Cardiac muscle cell (in vitro differentiated cells and primary cell): ENCODE data around the gene TOMM34. TPM values are rescaled to one million over a fixed set of nuclear protein-coding genes. Genes with fewer than 3 reads are reported as not detected.
A peak's percentile ranks its signal among the peaks of the same experiment; 100 is the strongest.

ENCODE experiments used
- DNase-seq, 2 donors: peaks; one replicate each; pipeline versions ENCODE4 v3.0.0 to v3.0.0-alpha.2; 2010 to 2017; ENCODE audit warnings: low read depth in 1 of 2, low spot score in 1 of 2
- H3K27ac ChIP-seq: fragments of 200-600 bp; sonication (generic); 2 replicates; pipeline ENCODE4 v1.5.1; 2016
- H3K27me3 ChIP-seq: fragments of 200-600 bp; sonication (generic); 2 replicates; pipeline ENCODE4 v1.6.0; 2016; ENCODE audit warnings: control low read depth
- H3K36me3 ChIP-seq: fragments of 200-600 bp; sonication (generic); 2 replicates; pipeline ENCODE4 v1.5.1; 2016; ENCODE audit warnings: control low read depth
- H3K4me1 ChIP-seq: fragments of 200-600 bp; sonication (generic); 2 replicates; pipeline ENCODE4 v1.8.1; 2017; ENCODE audit warnings: low read depth, mild to moderate bottlenecking, mixed run types
- H3K4me3 ChIP-seq: fragments of 200-600 bp; sonication (generic); 2 replicates; pipeline ENCODE4 v1.5.1; 2016; ENCODE audit warnings: mild to moderate bottlenecking
- H3K9me3 ChIP-seq: fragments of 200-600 bp; sonication (generic); 2 replicates; pipeline ENCODE4 v1.5.1; 2017; ENCODE audit warnings: low read depth, mild to moderate bottlenecking, control low read depth
- polyA plus RNA-seq: library from polyadenylated mRNA; unstranded; fragments of >200 nt; fragmentation: Nextera tagmentation; extraction: Ambion mirVana; gene quantifications from 2 replicates; pipeline ENCODE4 v1.2.1, GENCODE V29; 2016
- total RNA-seq: library from RNA; depleted of rRNA; stranded (reverse); fragments of >200 nt; gene quantifications from 2 replicates; pipeline ENCODE4 v1.2.3, GENCODE V29; 2016
- TF ChIP-seq, protein P1 (sequence below): IDR thresholded peaks from 2 replicates; pipeline ENCODE4 v1.5.1; 2012; ENCODE audit warnings: low read depth, mild to moderate bottlenecking, low read length

Gene TOMM34
- total and polyA plus RNA-seq, 2 experiments from 2014 or later, result 79.2 to 107 TPM

DNA sequence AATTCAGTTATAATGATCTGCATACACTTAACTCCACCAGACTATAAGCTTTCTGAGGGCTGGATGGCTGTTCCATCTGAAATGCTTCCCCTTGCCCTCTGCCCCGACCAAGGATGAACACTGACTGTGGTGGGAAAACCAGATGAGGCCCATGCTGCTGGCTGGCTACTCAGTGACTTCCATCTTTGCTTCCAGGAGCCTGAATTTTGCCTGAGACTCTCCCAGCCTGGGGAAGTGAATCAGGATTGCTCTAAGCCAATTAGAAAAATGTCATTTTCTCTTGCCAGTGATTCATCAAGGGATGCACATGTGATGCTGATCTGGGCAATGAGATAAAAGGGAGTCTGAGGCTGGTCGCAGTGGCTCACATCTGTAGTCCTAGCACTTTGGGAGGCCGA, 1.7 kb upstream of the TOMM34 start:
- H3K4me3 ChIP-seq, result no peak overlapping the region
- no peaks in the 10 kb centered on the region for H3K36me3 ChIP-seq
- peak in 1 of 2 donors; percentile 21 for DNase-seq
- no peaks in the 10 kb centered on the region for H3K9me3 ChIP-seq
- no peak overlapping the region for H3K27ac ChIP-seq
- TF ChIP-seq, protein P1, sequence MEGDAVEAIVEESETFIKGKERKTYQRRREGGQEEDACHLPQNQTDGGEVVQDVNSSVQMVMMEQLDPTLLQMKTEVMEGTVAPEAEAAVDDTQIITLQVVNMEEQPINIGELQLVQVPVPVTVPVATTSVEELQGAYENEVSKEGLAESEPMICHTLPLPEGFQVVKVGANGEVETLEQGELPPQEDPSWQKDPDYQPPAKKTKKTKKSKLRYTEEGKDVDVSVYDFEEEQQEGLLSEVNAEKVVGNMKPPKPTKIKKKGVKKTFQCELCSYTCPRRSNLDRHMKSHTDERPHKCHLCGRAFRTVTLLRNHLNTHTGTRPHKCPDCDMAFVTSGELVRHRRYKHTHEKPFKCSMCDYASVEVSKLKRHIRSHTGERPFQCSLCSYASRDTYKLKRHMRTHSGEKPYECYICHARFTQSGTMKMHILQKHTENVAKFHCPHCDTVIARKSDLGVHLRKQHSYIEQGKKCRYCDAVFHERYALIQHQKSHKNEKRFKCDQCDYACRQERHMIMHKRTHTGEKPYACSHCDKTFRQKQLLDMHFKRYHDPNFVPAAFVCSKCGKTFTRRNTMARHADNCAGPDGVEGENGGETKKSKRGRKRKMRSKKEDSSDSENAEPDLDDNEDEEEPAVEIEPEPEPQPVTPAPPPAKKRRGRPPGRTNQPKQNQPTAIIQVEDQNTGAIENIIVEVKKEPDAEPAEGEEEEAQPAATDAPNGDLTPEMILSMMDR, result no peak
- no peaks in the 10 kb centered on the region for H3K27me3 ChIP-seq
- peaks cover 10% of the 10 kb centered on the region for H3K4me1 ChIP-seq

DNA sequence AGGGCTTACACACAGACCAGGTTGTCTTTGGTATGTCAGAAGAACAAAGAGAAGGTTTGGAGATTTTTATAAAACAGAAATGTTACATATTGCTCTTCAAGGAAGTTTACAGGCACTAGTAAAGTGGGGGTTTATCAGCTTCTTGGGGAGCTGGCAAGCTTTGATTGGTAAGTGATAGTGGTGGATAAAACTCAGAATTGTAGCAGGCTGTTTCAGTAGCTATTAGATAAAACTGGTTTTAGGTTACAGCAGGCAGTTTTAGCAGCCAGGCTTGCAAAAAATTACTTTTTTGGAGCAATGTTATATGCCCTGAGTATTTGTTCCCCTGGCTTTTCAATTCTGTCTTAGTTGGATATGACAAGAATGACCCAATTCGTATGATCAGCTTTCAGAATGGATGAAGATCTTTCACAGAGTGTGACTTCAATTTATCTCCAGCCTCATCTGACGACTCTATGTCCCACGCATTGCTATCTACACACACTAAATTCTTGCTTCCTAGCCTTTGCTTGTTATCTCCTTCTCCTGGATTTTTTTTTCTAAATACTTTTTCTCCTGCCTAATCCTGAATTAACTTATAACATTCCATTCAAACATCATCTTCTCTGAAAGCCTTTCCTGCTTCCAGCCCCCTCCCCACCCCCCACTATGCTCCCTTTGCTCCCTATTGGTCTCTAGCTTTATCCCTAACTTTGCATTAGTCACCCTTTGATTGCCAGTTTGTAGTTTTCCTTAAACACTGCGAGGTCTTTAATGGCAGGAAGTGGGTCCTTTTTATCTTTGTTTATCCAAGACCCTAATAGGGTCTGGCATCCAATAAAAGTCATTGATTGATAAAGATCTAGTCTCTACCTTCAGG, 1.0 kb upstream of the TOMM34 start:
- DNase-seq, result peak in 1 of 2 donors; percentile 18
- TF ChIP-seq, protein P1, result no peak
- Histone ChIP-seq H3K4me3 (no peak overlapping the region), H3K27ac (no peak overlapping the region), H3K9me3 (no peaks in the 10 kb centered on the region), H3K4me1 (peaks cover 10% of the 10 kb centered on the region), H3K36me3 (peaks cover 3% of the 10 kb centered on the region), H3K27me3 (no peaks in the 10 kb centered on the region)

DNA sequence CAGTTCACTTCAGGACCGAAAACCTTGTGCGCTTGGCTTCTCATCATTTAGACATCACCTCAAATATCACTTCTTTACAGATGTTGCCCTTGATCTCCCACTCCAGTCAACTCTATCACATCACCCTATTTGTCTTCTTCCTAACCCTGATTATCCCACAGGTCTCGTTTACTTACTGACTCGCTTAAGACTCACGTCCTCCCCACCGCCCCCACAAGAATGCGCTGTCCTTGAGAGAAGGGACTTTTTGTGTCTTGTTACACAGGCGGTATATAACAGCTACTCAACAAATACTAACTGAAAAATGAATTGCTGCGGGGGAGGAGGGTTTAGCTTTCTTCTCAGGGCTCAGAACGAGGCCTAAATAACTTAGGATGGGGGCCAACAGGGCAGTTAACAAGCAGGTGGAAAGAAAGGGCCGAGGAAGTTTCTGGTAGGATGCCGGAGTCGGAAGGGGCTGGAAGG, 527 bp downstream of the TOMM34 start:
- DNase-seq, result peak; percentile 30 to 51
- Histone ChIP-seq H3K4me3 (peak overlapping the region; percentile 83), H3K27ac (peak overlapping the region; percentile 82), H3K27me3 (no peaks in the 10 kb centered on the region), H3K36me3 (peaks cover 16% of the 10 kb centered on the region), H3K4me1 (peaks cover 10% of the 10 kb centered on the region), H3K9me3 (no peaks in the 10 kb centered on the region)
- TF ChIP-seq, protein P1, result peak; percentile 11

DNA sequence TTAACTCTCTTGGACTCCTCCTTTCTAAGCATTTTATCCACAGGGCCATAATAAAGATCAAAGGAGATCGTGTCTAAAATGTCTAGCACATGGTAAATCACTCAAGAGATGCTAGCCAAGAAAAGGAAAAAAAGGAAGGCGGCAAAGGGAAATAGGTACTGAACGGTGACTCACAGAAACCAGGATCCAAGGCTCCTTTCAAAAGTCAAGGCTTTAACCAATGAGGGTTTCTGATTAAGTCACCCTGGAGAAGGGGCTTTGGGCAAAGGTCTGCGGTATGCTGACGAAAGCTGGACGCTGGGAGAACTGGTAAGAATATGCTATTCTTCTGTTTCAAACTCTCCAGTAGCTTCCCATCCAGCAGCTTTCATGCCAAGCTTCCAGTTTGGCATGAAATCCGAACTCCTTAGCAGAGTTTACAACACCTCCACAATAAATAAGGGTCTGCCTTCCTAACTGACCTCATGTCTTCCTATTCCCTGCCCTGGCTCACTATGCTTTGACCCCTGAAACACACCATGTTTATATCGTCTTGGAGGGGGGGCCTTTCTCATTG, 1.0 kb downstream of the TOMM34 start:
- Histone ChIP-seq H3K4me3 (peak overlapping the region; percentile 83), H3K4me1 (peaks cover 10% of the 10 kb centered on the region), H3K36me3 (peaks cover 22% of the 10 kb centered on the region), H3K27me3 (no peaks in the 10 kb centered on the region), H3K9me3 (no peaks in the 10 kb centered on the region), H3K27ac (peak overlapping the region; percentile 82)
- peak in 1 of 2 donors; percentile 37 for DNase-seq
- TF ChIP-seq, protein P1, result no peak

DNA sequence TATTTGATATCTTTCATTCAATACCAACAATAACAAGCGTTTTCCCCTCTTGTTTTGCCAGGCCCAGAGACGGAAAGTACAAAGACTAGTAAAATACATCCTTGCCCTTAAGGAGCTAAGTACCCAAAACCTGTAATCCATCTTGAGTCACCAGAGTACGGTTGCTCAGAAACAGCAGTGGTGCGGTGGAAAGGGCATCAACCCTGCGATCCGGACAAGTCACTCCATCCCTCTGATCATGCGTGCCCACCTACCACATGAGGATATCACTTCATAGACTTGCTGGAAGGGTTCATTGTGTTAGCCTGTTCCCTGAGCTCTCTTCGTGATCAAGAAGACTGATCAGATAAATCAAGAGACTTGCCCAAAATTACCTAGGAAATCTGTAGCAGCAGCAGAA, 1.9 kb downstream of the TOMM34 start:
- TF ChIP-seq, protein P1, result no peak
- Histone ChIP-seq H3K4me1 (peaks cover 10% of the 10 kb centered on the region), H3K9me3 (no peaks in the 10 kb centered on the region), H3K4me3 (no peak overlapping the region), H3K36me3 (peaks cover 29% of the 10 kb centered on the region), H3K27ac (no peak overlapping the region), H3K27me3 (no peaks in the 10 kb centered on the region)
- DNase-seq, result no peak
